Measurements from ENCODE around the gene ADSS1.
A peak's percentile ranks its signal among the peaks of the same experiment; 100 is the strongest.

DNA sequence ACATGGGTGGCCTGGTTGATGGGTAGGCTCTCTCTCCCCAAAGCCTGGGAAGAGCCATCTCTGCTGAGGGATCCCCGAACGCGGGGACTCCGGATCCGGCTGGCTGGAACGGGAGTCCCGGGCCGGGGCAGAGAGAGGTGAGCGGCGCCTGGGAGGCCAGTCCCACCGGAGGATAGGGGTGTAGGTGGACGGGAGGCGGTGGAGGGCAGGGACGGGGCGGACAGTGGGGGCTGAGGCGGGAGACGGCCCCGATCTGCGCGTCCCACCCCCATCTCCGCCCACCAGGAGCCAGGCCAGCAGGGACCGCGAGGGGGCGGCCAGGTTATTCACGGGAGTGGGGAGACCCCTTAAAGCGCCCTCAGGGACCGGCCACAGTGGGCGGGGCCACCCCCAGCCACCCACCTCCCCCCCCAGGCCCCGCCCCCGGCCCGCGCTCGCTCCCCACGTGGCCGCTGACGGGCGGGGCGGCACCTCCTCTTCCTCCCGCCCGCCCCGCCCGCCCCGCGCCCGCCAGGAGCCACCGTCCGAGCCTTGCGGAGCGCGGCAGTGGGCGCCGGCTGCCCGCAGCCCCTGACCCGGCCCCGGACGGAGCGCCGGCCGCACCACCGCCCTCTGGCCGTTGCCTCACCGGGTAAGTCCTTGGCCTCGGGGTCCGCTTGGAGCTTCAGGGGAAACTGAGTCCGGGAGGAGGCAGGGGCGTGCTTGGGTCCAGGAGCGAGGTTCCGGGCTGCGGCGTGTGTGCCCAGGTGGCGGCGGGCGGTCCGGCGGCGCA is 34.7 kb upstream of the ADSS1 start, which contains the start of gene INF2:
- TF ChIP-seq, protein P1, sequence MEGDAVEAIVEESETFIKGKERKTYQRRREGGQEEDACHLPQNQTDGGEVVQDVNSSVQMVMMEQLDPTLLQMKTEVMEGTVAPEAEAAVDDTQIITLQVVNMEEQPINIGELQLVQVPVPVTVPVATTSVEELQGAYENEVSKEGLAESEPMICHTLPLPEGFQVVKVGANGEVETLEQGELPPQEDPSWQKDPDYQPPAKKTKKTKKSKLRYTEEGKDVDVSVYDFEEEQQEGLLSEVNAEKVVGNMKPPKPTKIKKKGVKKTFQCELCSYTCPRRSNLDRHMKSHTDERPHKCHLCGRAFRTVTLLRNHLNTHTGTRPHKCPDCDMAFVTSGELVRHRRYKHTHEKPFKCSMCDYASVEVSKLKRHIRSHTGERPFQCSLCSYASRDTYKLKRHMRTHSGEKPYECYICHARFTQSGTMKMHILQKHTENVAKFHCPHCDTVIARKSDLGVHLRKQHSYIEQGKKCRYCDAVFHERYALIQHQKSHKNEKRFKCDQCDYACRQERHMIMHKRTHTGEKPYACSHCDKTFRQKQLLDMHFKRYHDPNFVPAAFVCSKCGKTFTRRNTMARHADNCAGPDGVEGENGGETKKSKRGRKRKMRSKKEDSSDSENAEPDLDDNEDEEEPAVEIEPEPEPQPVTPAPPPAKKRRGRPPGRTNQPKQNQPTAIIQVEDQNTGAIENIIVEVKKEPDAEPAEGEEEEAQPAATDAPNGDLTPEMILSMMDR (IDR thresholded peaks at IDR 0.05) = no peak
- peak in 1 of 2 donors; percentile 12 for TF ChIP-seq POLR2A (IDR thresholded peaks at IDR 0.05)
